ENCODE data around the gene NOS2.
A peak's percentile ranks its signal among the peaks of the same experiment; 100 is the strongest.

NOS2 gene

GRCh38 chr17:27819145-27819544 is 18.8 kb upstream of the NOS2 start:
- no peak for DNase-seq (ENCODE audit: low read depth)

GRCh38 chr17:27818401-27819105 is 18.2 kb upstream of the NOS2 start:
- no peak for DNase-seq (ENCODE audit: low read depth)

- DNase-seq (ENCODE audit: low read depth), result no peak
These were observed 17.4 kb upstream of the NOS2 start for GRCh38 chr17:27817731-27818130.

- no peak for DNase-seq (ENCODE audit: low read depth)
These were observed 16.6 kb upstream of the NOS2 start for GRCh38 chr17:27816946-27817345.

GRCh38 chr17:27811961-27812360 is 11.6 kb upstream of the NOS2 start:
- no peak for DNase-seq (ENCODE audit: low read depth)

GRCh38 chr17:27810902-27811557 is 10.7 kb upstream of the NOS2 start:
- DNase-seq (ENCODE audit: low read depth), result no peak

- no peak for DNase-seq (ENCODE audit: low read depth)
These were observed 10.0 kb upstream of the NOS2 start for GRCh38 chr17:27810211-27810901.

- no peak for DNase-seq (ENCODE audit: low read depth)
These were observed 9.2 kb upstream of the NOS2 start for GRCh38 chr17:27809555-27809954.

GRCh38 chr17:27808628-27809027 is 8.3 kb upstream of the NOS2 start:
- no peak for DNase-seq (ENCODE audit: low read depth)

GRCh38 chr17:27807567-27808470 is 7.5 kb upstream of the NOS2 start:
- DNase-seq (ENCODE audit: low read depth), result peak; percentile 18

GRCh38 chr17:27805520-27806146 is 5.3 kb upstream of the NOS2 start:
- DNase-seq (ENCODE audit: low read depth), result peak; percentile 58

GRCh38 chr17:27804113-27804512 is 3.8 kb upstream of the NOS2 start:
- no peak for DNase-seq (ENCODE audit: low read depth)

- no peak for DNase-seq (ENCODE audit: low read depth)
These were observed 2.8 kb upstream of the NOS2 start for GRCh38 chr17:27802962-27803680.

- DNase-seq (ENCODE audit: low read depth), result no peak
These were observed 1.7 kb upstream of the NOS2 start for GRCh38 chr17:27802033-27802432.

- no peak for DNase-seq (ENCODE audit: low read depth)
These were observed 2.0 kb downstream of the NOS2 start for GRCh38 chr17:27798376-27798775.

GRCh38 chr17:27797390-27798091 is 2.8 kb downstream of the NOS2 start:
- no peak for DNase-seq (ENCODE audit: low read depth)

- no peak for DNase-seq (ENCODE audit: low read depth)
These were observed 6.3 kb downstream of the NOS2 start for GRCh38 chr17:27793906-27794569.

GRCh38 chr17:27793168-27793905 is 7.0 kb downstream of the NOS2 start:
- no peak for DNase-seq (ENCODE audit: low read depth)

- no peak for DNase-seq (ENCODE audit: low read depth)
These were observed 8.2 kb downstream of the NOS2 start for GRCh38 chr17:27792095-27792494.
